GM18951 (cell line): ENCODE measurements around the gene IL24.

Experiments used
- POLR2A ChIP-seq: IDR thresholded peaks from 4 replicates; pipeline ENCODE4 v1.6.1; 2011; ENCODE audit warnings: mild to moderate bottlenecking; ENCODE audit not compliant: insufficient read length, insufficient read depth; ENCODE audit errors: extremely low read depth
- in situ Hi-C: fragments of 300-500 bp; cut with MboI; formaldehyde crosslinking; loops from one replicate; pipeline ENCODE4 v1.12.0; 2022; ENCODE audit warnings: low sequenced_read_pairs, mixed read lengths, inconsistent platforms; ENCODE audit not compliant: unreplicated experiment

Gene IL24

DNA sequence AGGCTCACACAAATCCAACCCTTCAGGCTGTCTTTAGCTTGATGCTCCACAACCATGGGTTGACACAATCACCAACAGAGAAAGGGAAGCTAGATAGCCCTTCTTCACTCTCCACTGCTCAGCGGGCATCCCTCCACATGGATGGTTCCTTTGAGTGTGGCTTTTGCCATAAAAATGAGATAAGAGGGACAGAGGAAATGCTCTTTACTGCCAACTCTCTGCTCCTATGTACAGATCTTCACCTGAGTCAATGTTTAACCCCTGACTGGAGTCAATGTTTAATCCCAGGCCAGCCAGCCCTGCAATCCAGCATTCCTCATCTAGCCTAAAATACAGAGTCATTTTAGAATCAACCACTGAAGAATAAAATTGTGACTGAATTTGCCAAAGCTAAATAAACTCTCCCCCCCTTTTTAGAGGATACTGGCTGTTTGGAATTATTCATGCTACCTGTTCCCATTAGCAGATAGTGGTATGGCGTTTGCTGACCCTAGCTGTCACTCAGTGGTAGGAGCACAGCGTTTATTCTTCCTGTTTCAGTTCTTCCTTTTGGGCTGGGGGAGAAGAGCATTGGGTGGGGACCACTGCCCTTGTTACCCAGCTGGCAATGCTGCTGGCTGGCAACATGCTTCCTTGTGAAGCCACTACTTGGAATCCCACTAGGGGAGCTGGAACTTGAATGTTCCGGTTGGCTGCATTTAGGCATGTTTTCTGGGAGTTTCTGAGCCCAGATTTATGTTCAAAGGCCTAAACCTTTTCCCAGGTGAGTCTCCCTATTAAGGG is 54.3 kb downstream of the IL24 start:
- no peak for TF ChIP-seq POLR2A
- in situ Hi-C loops = no loop called here

DNA sequence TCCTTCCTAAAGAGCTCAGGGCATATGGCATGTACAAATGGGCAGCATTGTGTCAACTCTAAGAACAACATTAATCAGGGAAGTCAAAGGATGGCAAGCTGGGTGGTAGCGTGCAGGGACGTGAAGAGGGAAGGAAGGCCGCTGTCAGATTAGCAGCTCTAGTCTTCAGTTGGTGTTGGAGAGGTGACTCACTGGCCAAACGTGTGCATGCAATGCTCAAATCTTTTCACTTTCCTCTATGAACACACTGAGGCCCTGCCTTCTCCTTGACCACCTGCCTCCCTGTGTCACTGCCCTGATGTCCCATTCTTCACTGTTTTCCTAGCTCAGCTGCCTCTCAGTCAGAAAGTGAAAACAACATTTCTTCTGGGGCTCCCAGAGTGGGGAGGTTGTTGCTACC is 54.9 kb downstream of the IL24 start:
- TF ChIP-seq POLR2A = no peak
- in situ Hi-C loops = no loop called here

DNA sequence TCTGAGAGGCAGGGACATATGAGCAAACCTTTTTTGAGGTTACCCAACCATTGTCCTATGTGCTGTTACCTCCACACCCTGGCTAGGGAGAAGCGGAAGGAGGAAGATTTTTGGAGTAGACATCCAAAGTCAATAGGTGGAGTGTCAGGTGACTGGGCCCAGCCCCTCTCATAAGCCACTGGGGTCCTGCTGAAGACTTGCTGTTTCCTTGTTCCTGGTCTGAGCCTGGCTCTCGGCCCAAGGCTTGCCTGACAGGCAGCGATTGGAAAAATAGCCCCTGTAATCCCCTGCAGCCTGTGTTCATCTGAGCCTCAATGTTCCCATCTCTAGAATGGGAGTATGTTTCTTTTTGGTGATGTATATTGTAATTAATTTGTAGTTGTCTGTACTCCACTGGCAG is 55.9 kb downstream of the IL24 start:
- TF ChIP-seq POLR2A = no peak
- in situ Hi-C loops = no loop called here

DNA sequence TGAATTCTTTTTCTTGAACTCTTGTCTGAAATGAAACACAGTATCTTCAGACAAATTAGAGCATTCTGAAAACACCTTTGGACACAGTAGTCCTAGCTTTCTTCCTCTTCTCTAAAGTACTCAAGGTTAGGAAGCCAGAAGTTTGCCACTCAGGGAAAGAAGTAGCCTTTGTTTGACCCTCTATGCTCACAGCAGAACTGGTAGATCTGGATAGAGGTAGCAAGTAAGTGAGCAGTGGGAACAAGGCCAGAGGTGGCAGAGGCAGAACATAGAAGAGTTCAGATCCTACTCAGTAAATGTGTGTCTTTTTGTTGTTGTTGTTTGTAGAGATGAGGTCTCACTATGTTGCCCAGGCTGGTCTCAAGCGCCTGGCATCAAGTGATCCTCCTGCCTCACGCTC is 56.4 kb downstream of the IL24 start:
- in situ Hi-C loops = no loop called here
- no peak for TF ChIP-seq POLR2A
